ENCODE data around the gene MOSMO.
"Not testable (repeated sequence)": the region's sequence is repeated elsewhere in the genome, so short reads cannot be mapped to it uniquely, and the experiment has no call there.

Gene MOSMO

GRCh38 chr16:22078656-22079055 lies 70.7 kb downstream of the MOSMO start:
- no peak for TF ChIP-seq GATA1 (IDR thresholded peaks at IDR 0.05; ENCODE audit: low read depth, low read length)
- TF ChIP-seq POLR2A (IDR thresholded peaks at IDR 0.05; ENCODE audit: low read length), result no peak

GRCh38 chr16:22081050-22081449 lies 73.1 kb downstream of the MOSMO start:
- DNase-seq, result no peak
- no peak for TF ChIP-seq POLR2A (IDR thresholded peaks at IDR 0.05; ENCODE audit: low read length)
- no peak for TF ChIP-seq GATA1 (IDR thresholded peaks at IDR 0.05; ENCODE audit: low read depth, low read length)

More at GRCh38 chr16:22078656-22079055, 70.7 kb downstream of the MOSMO start:
- DNase-seq, result no peak

- no peak for TF ChIP-seq GATA1 (IDR thresholded peaks at IDR 0.05; ENCODE audit: low read depth, low read length)
- TF ChIP-seq POLR2A (IDR thresholded peaks at IDR 0.05; ENCODE audit: low read length), result no peak
- no peak for DNase-seq
Observed at GRCh38 chr16:22086440-22086839, 78.5 kb downstream of the MOSMO start.

GRCh38 chr16:22088642-22089041 lies 80.7 kb downstream of the MOSMO start:
- no peak for TF ChIP-seq GATA1 (IDR thresholded peaks at IDR 0.05; ENCODE audit: low read depth, low read length)
- TF ChIP-seq POLR2A (IDR thresholded peaks at IDR 0.05; ENCODE audit: low read length), result no peak
- DNase-seq, result no peak

GRCh38 chr16:22089910-22090309 lies 82.0 kb downstream of the MOSMO start:
- DNase-seq, result no peak

GRCh38 chr16:22091721-22092120 lies 83.8 kb downstream of the MOSMO start:
- TF ChIP-seq GATA1 (IDR thresholded peaks at IDR 0.05; ENCODE audit: low read depth, low read length), result no peak
- no peak for TF ChIP-seq POLR2A (IDR thresholded peaks at IDR 0.05; ENCODE audit: low read length)
- DNase-seq, result no peak

More at GRCh38 chr16:22089910-22090309, 82.0 kb downstream of the MOSMO start:
- TF ChIP-seq POLR2A (IDR thresholded peaks at IDR 0.05; ENCODE audit: low read length), result no peak
- TF ChIP-seq GATA1 (IDR thresholded peaks at IDR 0.05; ENCODE audit: low read depth, low read length), result no peak

GRCh38 chr16:22092143-22092933 lies 84.4 kb downstream of the MOSMO start, which contains the start of gene VWA3A:
Gene VWA3A (plus strand): TSS chr16:22092541. CDS start chr16:22092638, 97 bp downstream.
- TF ChIP-seq POLR2A (IDR thresholded peaks at IDR 0.05; ENCODE audit: low read length) (no peak), GATA1 (IDR thresholded peaks at IDR 0.05; ENCODE audit: low read depth, low read length) (no peak)

GRCh38 chr16:22093331-22093730 lies 85.4 kb downstream of the MOSMO start:
- DNase-seq, result no peak
- TF ChIP-seq POLR2A (IDR thresholded peaks at IDR 0.05; ENCODE audit: low read length), result no peak
- TF ChIP-seq GATA1 (IDR thresholded peaks at IDR 0.05; ENCODE audit: low read depth, low read length), result no peak

More at GRCh38 chr16:22092143-22092933, 84.4 kb downstream of the MOSMO start, which contains the start of gene VWA3A:
- no peak for DNase-seq

GRCh38 chr16:22093996-22094395 lies 86.1 kb downstream of the MOSMO start:
- no peak for DNase-seq
- TF ChIP-seq GATA1 (IDR thresholded peaks at IDR 0.05; ENCODE audit: low read depth, low read length) (no peak), POLR2A (IDR thresholded peaks at IDR 0.05; ENCODE audit: low read length) (no peak)

- peak; percentile 40 to 43 for DNase-seq
- no peak for TF ChIP-seq POLR2A (IDR thresholded peaks at IDR 0.05; ENCODE audit: low read length)
- no peak for TF ChIP-seq GATA1 (IDR thresholded peaks at IDR 0.05; ENCODE audit: low read depth, low read length)
Observed at GRCh38 chr16:22098405-22099255, 90.7 kb downstream of the MOSMO start.

GRCh38 chr16:22099256-22099975 lies 91.5 kb downstream of the MOSMO start:
- no peak for DNase-seq
- no peak for TF ChIP-seq POLR2A (IDR thresholded peaks at IDR 0.05; ENCODE audit: low read length)
- TF ChIP-seq GATA1 (IDR thresholded peaks at IDR 0.05; ENCODE audit: low read depth, low read length), result no peak

- TF ChIP-seq POLR2A (IDR thresholded peaks at IDR 0.05; ENCODE audit: low read length) (no peak), GATA1 (IDR thresholded peaks at IDR 0.05; ENCODE audit: low read depth, low read length) (no peak)
- no peak for DNase-seq
Observed at GRCh38 chr16:22103441-22103840, 95.5 kb downstream of the MOSMO start.

GRCh38 chr16:22109258-22109898 lies 101.5 kb downstream of the MOSMO start:
- TF ChIP-seq POLR2A (IDR thresholded peaks at IDR 0.05; ENCODE audit: low read length), result no peak
- no peak for TF ChIP-seq GATA1 (IDR thresholded peaks at IDR 0.05; ENCODE audit: low read depth, low read length)
- no peak for DNase-seq

GRCh38 chr16:22111629-22112028 lies 103.7 kb downstream of the MOSMO start:
- not testable (repeated sequence) for DNase-seq
